SK-N-MC (cell line): Measurements from ENCODE around the gene SLC2A4.
"Not testable (repeated sequence)": the region's sequence is repeated elsewhere in the genome, so short reads cannot be mapped to it uniquely, and the experiment has no call there.

ENCODE experiments used
- DNase-seq: peaks from one replicate; pipeline ENCODE4 v3.0.0-alpha.2; 2011; ENCODE audit warnings: low read depth, low spot score
- H3K27ac ChIP-seq: fragments of 200-600 bp; sonication (generic); 2 replicates; pipeline ENCODE4 v1.5.1; 2016; ENCODE audit warnings: mixed run types
- H3K36me3 ChIP-seq: fragments of 200-600 bp; sonication (generic); 2 replicates; pipeline ENCODE4 v1.6.1; 2017; ENCODE audit warnings: antibody characterized with exemption, low read length, mixed read lengths; ENCODE audit not compliant: insufficient read depth
- H3K4me3 ChIP-seq: fragments of 200-600 bp; sonication (generic); 2 replicates; pipeline ENCODE4 v1.5.1; 2016
- H3K9ac ChIP-seq: fragments of 200-600 bp; sonication (generic); 2 replicates; pipeline ENCODE4 v1.8.0; 2017; ENCODE audit warnings: mixed run types, mixed read lengths; ENCODE audit not compliant: insufficient read length
- H3K9me3 ChIP-seq: fragments of 200-600 bp; sonication (generic); 2 replicates; pipeline ENCODE4 v1.6.1; 2017; ENCODE audit warnings: low read depth, mild to moderate bottlenecking, antibody characterized with exemption, low read length, moderate library complexity, mixed read lengths
- EZH2 ChIP-seq: fragments of 200-600 bp; sonication (generic); IDR thresholded peaks from one replicate; pipeline ENCODE4 v1.6.1; 2017; ENCODE audit warnings: antibody characterized with exemption
- FOXP2 ChIP-seq: optimal IDR thresholded peaks from 2 replicates; pipeline ENCODE3; 2011; ENCODE audit warnings: mild to moderate bottlenecking, moderate library complexity; ENCODE audit not compliant: insufficient read depth; ENCODE audit errors: extremely low read length, control extremely low read depth
- POLR2AphosphoS5 ChIP-seq: IDR thresholded peaks from 2 replicates; pipeline ENCODE4 v1.6.1; 2012; ENCODE audit warnings: mild to moderate bottlenecking, low read depth, low read length, borderline replicate concordance

Gene SLC2A4

GRCh38 chr17:7334938-7335538 lies 53.5 kb downstream of the SLC2A4 start:
- no peak for DNase-seq
- TF ChIP-seq POLR2AphosphoS5 (no peak), FOXP2 (no peak), EZH2 (no peak)
- no peaks in the 10 kb centered on the region for H3K9me3 ChIP-seq
- H3K36me3 ChIP-seq, result no peaks in the 10 kb centered on the region
- no peak overlapping the region for H3K27ac ChIP-seq
- H3K9ac ChIP-seq, result no peak overlapping the region
- H3K4me3 ChIP-seq, result no peak overlapping the region

GRCh38 chr17:7335765-7336164 lies 54.2 kb downstream of the SLC2A4 start:
- H3K36me3 ChIP-seq, H3K9ac ChIP-seq, DNase-seq, H3K9me3 ChIP-seq, H3K4me3 ChIP-seq, H3K27ac ChIP-seq: not testable (repeated sequence)

- Histone ChIP-seq H3K9me3 (no peaks in the 10 kb centered on the region), H3K36me3 (no peaks in the 10 kb centered on the region), H3K27ac (no peak within 1 kb of the TSS), H3K4me3 (no peak within 1 kb of the TSS), H3K9ac (no peak within 1 kb of the TSS)
- TF ChIP-seq EZH2, result no peak
- no peak for TF ChIP-seq POLR2AphosphoS5
- no peak for TF ChIP-seq FOXP2
- no peak for DNase-seq
These were observed 55.0 kb downstream of the SLC2A4 start, which contains the start of gene ACAP1 for GRCh38 chr17:7336240-7337175. ACAP1 (plus strand) TSS chr17:7336529; CDS start chr17:7336735, 206 bp downstream.

GRCh38 chr17:7337600-7337999 lies 56.1 kb downstream of the SLC2A4 start:
- not testable (repeated sequence) for H3K9me3 ChIP-seq, H3K9ac ChIP-seq, DNase-seq, H3K27ac ChIP-seq, H3K4me3 ChIP-seq, H3K36me3 ChIP-seq
